ENCODE results near the gene SEC11A.
A peak's percentile ranks its signal among the peaks of the same experiment; 100 is the strongest.

The SEC11A gene

GRCh38 chr15:84634228-84634837, 81.6 kb downstream of the SEC11A start:
- no peak for DNase-seq

DNA sequence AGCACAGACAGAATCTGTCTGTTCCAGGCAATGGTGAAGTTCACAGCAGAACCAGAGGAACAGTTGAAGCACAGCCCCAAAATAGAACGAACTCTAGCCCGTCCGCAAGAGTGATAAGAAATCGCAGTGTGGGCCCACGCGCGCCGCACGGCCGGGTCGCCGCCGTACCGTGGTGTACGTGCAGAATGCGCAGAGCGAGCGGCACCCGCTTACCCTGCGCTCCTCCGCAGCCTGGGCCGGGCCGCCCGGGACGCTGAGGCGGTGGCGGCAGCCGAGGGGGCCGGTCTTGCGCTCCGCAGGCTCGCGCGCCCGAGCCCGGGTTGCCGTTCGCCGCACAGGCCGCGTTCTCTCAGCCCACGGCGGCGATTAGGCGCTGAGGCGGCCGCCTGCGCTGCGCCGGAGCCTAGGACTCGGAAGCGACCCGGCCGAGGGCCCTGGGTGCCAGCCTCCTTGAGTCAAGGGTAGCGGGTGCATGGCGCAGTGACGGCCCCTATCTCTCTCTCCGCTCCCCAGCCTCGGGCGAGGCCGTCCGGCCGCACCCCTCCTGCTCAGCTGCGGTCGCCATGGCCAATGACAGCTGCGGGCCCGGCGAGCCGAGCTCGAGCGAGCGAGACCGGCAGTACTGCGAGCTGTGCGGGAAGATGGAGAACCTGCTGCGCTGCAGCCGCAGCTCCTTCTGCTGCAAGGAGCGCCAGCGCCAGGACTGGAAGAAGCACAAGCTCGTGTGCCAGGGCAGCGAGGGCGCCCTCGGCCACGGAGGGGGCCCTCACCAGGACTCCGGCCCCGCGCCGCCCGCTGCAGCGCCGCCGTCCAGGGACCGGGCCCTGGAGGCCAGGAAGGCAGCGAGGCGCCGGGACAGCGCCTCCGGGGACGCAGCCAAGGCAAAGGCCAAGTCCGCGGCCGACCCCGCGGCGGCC, 82.4 kb downstream of the SEC11A start:
- peak; percentile 73 for DNase-seq

GRCh38 chr15:84631706-84632272, 84.2 kb downstream of the SEC11A start:
- no peak for DNase-seq

DNA sequence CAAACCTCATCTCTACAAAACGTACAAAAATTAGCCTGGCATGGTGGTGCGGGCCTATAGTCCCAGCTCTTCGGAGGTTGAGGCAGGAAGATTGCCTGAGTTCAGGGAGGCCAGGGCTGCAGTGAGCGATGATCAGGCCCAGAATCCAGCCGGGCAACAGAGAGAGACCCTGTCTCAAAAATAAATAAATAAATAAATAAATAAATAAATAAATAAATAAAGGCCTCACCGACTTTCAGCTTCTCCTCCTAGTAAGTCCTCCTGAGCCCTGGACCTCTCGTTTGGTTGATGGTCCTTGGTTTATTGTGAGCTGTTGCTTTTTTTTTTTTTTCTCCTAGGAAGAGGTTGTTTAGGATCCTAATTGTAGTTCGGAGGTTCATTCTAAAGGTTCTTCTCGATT, 86.9 kb downstream of the SEC11A start:
- DNase-seq, result no peak

DNA sequence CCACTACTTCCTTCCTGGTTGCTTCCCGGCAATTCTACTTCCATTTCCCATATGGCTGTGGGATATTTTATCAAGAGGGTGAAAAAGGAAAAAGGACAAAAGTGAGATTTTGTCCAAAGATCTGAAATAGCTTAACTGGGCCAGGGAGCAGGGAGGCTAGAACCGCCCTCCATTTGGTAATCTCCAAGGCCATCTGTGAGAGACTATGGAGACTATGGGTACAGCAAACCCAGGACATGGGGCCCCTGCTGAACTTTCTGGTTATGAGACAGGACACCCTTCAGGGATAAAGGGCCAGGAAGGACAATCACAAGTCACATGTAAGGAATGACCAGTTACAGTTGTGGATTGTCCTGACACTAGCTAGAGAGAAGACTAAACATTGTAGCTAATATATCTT, 90.8 kb downstream of the SEC11A start:
- no peak for DNase-seq

DNA sequence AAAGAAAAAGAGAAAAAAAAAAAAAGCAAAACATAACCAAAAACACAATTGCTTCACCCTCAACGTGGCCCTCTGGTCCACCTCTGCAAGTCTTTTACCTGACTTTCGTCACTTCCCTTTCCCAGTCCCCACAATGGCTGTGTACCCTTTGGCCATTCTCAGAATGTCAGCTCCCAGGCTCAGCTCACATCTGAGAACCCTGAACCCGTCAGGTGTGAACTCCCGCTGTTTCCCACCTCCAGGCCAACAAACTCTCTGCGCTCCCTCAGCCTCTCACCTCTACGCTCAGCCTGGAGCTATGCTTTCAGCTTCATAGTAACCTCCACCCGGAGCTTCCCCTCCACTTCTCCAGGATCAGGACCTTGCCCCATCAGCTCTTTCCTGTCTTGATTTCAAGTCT, 91.6 kb downstream of the SEC11A start:
- DNase-seq, result no peak

- DNase-seq, result no peak
These were observed 94.5 kb downstream of the SEC11A start for GRCh38 chr15:84621358-84621979.

GRCh38 chr15:84620626-84621025, 95.3 kb downstream of the SEC11A start:
- DNase-seq, result no peak

Data from stimulated activated CD4-positive, alpha-beta T cell treated with anti-CD3 and anti-CD28 coated beads, Interleukin-4, amount 100 ng/mL, for 24 hours (primary cell).